Measurements from ENCODE around the gene SOX10. TPM values are rescaled to one million over a fixed set of nuclear protein-coding genes. Genes with fewer than 3 reads are reported as not detected.

The SOX10 gene
- total and polyA plus RNA-seq, 2 donors from 2014 or later, result 0.22 to 1.5 TPM

GRCh38 chr22:37930270-37930951 lies 53.9 kb downstream of the SOX10 start:
- DNase-seq (peak in 1 of 5 donors; percentile 59), FAIRE-seq (no peak)
- Histone ChIP-seq H3K27me3 (ENCODE audit: control insufficient read depth, insufficient read depth, low read length) (no peaks in the 10 kb centered on the region), H3K4me3 (ENCODE audit: low read length in 3 of 3) (no peak overlapping the region), H3K36me3 (ENCODE audit: control insufficient read depth in 2 of 3, insufficient read depth in 3 of 3, low read length in 3 of 3) (peaks cover 3 to 12% (median 8%) of the 10 kb centered on the region in 3 donors), H3K9ac (ENCODE audit: low read length in 3 of 3) (no peak overlapping the region), H3K9me3 (ENCODE audit: control insufficient read depth in 2 of 3, insufficient read depth in 1 of 3, low read length in 3 of 3) (no peaks in the 10 kb centered on the region), H3K27ac (ENCODE audit: low read depth in 2 of 2, low read length in 2 of 2) (no peak overlapping the region), H3K4me1 (ENCODE audit: control insufficient read depth in 2 of 3, insufficient read depth in 2 of 3, low read depth in 1 of 3, low read length in 3 of 3) (peaks cover 0 to 12% (median 12%) of the 10 kb centered on the region in 3 donors)
- peak; percentile 20 for TF ChIP-seq CTCF (IDR thresholded peaks at IDR 0.05; ENCODE audit: borderline replicate concordance, extremely low read depth, insufficient read depth)
- intact Hi-C loops (cut with DNase I), result no loop called here

- no peak for FAIRE-seq
- intact Hi-C loops (cut with DNase I), result no loop called here
- TF ChIP-seq CTCF (IDR thresholded peaks at IDR 0.05; ENCODE audit: borderline replicate concordance, extremely low read depth, insufficient read depth), result no peak
- no peak overlapping the region for H3K27ac ChIP-seq (ENCODE audit: low read depth in 2 of 2, low read length in 2 of 2)
- H3K4me3 ChIP-seq (ENCODE audit: low read length in 3 of 3), result no peak overlapping the region
- peaks cover 3 to 12% (median 8%) of the 10 kb centered on the region in 3 donors for H3K36me3 ChIP-seq (ENCODE audit: control insufficient read depth in 2 of 3, insufficient read depth in 3 of 3, low read length in 3 of 3)
- no peak overlapping the region for H3K9ac ChIP-seq (ENCODE audit: low read length in 3 of 3)
- peaks cover 0 to 12% (median 12%) of the 10 kb centered on the region in 3 donors for H3K4me1 ChIP-seq (ENCODE audit: control insufficient read depth in 2 of 3, insufficient read depth in 2 of 3, low read depth in 1 of 3, low read length in 3 of 3)
- no peak for DNase-seq
- H3K9me3 ChIP-seq (ENCODE audit: control insufficient read depth in 2 of 3, insufficient read depth in 1 of 3, low read length in 3 of 3), result no peaks in the 10 kb centered on the region
- no peaks in the 10 kb centered on the region for H3K27me3 ChIP-seq (ENCODE audit: control insufficient read depth, insufficient read depth, low read length)
Observed at GRCh38 chr22:37929390-37929789, 55.0 kb downstream of the SOX10 start.

GRCh38 chr22:37927637-37927936 lies 56.8 kb downstream of the SOX10 start:
- Histone ChIP-seq H3K4me1 (ENCODE audit: control insufficient read depth in 2 of 3, insufficient read depth in 2 of 3, low read depth in 1 of 3, low read length in 3 of 3) (no peaks in the 10 kb centered on the region), H3K9me3 (ENCODE audit: control insufficient read depth in 2 of 3, insufficient read depth in 1 of 3, low read length in 3 of 3) (no peaks in the 10 kb centered on the region), H3K27me3 (ENCODE audit: control insufficient read depth, insufficient read depth, low read length) (no peaks in the 10 kb centered on the region), H3K4me3 (ENCODE audit: low read length in 3 of 3) (no peak overlapping the region), H3K27ac (ENCODE audit: low read depth in 2 of 2, low read length in 2 of 2) (no peak overlapping the region), H3K36me3 (ENCODE audit: control insufficient read depth in 2 of 3, insufficient read depth in 3 of 3, low read length in 3 of 3) (peaks cover 3 to 9% (median 8%) of the 10 kb centered on the region in 3 donors), H3K9ac (ENCODE audit: low read length in 3 of 3) (no peak overlapping the region)
- DNase-seq (no peak), FAIRE-seq (no peak)
- intact Hi-C loops (cut with DNase I), result no loop called here
- no peak for TF ChIP-seq CTCF (IDR thresholded peaks at IDR 0.05; ENCODE audit: borderline replicate concordance, extremely low read depth, insufficient read depth)
